GM19351 (cell line): ENCODE results near the gene GDF2.

Source experiments
- ATAC-seq: cut with Tn5 transposase; IDR thresholded peaks from one replicate; pipeline ENCODE4 v1.9.1; 2021; ENCODE audit warnings: mild to moderate bottlenecking, moderate library complexity; ENCODE audit not compliant: unreplicated experiment

GDF2 gene

DNA sequence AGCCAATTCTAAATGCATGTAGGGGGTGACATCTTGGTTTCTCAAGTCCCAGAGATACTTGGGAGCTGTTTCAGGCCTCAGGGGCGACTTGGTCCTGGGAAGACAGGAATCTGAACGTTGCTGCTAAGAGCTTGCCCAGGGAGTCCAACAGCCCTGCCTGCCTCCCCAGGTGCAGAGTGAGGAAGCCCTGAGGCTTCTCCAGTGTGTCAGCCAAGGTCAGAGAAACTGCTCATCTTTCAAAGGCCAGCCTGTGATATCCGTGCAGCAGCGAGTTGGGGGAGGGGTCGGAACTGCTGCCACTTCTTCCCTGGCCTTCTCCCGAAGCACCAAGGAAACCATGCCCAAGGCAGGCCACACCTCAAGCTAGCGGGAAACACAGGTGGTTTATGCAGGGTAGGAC lies 9.7 kb downstream of the GDF2 start:
- ATAC-seq: no peak

DNA sequence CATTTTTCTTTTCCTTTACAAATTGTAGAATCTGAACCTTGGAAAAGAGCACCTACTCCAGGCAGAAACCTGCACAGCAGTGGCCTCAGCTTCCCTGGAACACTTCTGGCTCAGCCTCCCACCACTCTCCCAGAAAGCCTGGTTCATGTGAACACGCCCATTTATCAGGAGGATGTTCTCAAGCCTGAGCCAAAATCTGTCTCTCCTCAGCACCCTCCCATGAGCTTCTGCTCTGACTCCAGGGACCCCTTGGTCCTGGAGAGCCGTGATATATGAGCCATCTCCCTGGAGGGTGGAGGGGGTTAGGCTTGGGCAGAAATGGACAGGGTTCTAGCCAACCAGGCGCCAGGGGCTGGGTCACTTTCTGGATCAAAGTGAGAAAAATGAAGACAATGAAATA lies 10.1 kb downstream of the GDF2 start:
- ATAC-seq: no peak

DNA sequence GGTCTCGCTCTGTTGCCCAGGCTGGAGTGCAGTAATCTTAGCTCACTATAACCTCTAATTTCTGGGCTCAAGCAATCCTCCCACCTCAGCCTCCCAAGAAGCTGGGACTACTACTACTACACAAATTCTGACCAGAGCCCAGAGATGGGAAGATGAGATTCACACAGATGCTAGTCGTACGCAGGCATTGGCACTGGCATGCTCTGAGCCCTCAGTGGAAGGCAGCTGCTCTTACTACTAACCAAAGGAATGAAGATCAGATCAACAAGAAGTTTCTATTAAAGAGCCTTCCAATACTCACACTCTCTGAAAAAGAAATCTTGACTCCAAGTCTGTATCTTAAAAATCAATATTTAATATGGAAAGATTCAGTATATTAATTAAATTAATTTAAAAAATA lies 10.7 kb downstream of the GDF2 start:
- no peak for ATAC-seq

GRCh38 chr10:47333532-47333931 lies 11.3 kb downstream of the GDF2 start:
- ATAC-seq: no peak

DNA sequence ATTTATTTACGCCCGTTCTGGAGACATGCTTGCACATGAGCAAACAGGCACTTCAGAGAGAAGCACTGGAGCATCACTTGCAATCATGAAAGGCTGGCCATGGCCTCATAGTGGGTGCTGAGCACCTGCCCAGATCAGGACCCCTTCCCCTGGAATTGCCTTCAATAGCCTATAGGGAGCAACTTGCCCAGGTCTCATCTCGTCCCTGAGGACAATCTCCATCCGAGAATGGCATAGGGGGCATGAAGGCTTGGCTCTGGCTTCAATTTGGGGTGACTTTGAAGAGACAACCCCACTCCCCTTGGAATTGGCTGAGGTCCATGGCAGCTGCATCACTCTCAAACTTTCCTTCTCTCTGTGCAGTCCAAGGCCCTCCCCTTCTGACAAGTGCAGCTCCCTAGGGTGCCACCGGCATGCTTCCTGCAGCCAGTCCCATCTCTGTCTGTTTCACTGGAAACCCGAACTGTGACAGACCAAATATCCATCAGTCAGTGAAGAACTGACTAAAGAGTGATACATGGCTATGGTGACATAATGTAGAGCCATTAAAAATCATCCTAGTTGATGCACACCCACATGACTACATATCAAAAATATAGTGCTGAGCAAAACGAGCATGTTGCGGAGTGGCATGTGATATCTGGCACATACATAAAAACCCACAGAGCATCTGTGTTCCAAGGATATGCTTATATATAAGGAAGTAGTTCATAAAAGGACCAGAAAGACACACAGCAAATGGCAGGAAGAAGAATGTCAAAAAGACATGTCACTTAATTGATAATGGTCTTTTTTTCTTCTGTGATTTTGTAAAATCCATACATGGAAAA lies 12.4 kb downstream of the GDF2 start:
- ATAC-seq: no peak

DNA sequence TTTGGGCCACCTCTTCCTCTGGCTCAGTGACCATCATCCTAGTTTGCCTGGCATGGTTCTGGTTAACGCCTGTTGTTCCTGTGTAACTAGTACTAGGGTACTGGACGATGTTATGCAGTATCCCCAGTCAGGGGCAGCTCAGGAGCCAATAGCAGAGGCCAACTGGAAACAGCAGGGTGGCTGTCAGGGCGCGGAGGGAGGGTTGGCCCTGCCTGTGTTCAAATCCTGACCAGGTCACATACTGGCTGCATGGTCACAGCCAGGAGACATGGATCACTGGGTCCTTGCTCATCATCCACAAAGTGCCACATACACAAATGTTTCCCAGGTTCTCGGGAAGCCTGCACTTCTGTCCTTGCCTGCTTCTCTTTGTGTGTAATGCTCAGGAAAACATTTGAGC lies 13.7 kb downstream of the GDF2 start:
- no peak for ATAC-seq

DNA sequence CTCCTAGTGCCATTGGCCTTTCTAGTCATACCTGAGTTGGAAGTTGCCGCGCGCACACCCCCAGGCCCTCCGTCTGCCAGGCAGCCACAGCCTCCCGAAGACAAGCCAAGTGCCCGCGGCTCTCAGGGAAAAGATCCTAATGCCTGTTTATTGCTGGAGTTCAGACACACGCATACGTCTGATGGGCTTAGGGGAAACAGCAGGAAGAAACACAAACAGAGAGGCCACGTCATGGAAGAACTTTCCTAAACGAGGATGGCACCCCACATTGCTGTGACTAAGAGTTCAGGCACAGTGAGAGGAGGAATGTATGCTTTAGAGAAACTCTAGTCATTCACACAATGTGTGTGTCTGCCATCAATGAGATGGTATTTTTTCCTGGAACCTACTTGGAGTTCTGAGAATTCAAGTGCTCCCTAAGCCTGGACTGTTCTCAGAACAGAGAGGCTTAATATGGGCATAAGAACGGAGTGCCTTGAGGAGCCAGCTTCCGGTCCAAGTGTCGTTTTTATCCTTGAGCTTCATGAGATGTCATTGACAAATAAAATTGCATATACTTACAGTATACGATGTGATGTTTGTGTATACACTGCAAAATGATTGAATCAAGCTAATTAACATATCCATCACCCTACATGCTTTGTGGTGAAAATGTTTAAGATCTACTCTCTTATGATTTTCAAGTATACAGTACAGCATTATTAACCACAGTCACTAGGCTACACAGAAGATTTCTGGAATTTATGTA lies 14.3 kb downstream of the GDF2 start:
- ATAC-seq: no peak

- no peak for ATAC-seq
These were observed 15.1 kb downstream of the GDF2 start for GRCh38 chr10:47337310-47337709.

DNA sequence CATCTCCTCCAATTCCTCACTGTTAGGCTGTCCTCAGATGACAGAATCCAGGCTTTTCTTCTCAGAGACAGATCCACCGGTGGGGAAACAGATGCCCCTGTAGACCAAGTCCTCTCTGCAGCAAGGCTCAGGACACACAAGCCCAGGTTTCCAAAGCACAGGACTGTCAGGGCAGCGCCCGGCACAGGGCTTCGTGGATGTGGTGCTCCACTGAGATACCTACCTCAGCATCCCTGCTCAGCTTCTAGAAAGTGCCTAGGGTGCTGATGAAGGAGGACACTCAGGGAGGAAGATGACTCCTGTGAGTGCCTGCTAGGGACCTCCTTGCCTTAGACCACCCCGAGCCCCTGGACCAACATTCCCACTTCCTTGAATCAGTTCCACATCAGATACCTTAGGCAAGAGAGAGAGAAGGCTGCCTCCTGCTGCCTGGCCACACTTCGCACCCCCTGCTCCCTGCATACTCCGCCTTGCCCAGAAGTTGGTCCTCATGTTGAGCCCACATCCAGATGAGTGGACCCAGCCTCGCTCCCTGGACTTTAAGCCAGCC lies 17.0 kb downstream of the GDF2 start:
- ATAC-seq: no peak

GRCh38 chr10:47339759-47340607 lies 17.7 kb downstream of the GDF2 start:
- ATAC-seq: no peak

- no peak for ATAC-seq
These were observed 18.4 kb downstream of the GDF2 start for GRCh38 chr10:47340608-47341170.

- no peak for ATAC-seq
These were observed 23.0 kb downstream of the GDF2 start for GRCh38 chr10:47344996-47345870.

GRCh38 chr10:47346581-47347302 lies 24.5 kb downstream of the GDF2 start:
- ATAC-seq: no peak

- ATAC-seq: no peak
These were observed 25.0 kb downstream of the GDF2 start for GRCh38 chr10:47347303-47347675.

- ATAC-seq: no peak
These were observed 25.9 kb downstream of the GDF2 start, which contains the start of gene RBP3 for GRCh38 chr10:47348138-47348651. Gene RBP3 (plus strand): TSS chr10:47348363. CDS start chr10:47348485, 122 bp downstream.

DNA sequence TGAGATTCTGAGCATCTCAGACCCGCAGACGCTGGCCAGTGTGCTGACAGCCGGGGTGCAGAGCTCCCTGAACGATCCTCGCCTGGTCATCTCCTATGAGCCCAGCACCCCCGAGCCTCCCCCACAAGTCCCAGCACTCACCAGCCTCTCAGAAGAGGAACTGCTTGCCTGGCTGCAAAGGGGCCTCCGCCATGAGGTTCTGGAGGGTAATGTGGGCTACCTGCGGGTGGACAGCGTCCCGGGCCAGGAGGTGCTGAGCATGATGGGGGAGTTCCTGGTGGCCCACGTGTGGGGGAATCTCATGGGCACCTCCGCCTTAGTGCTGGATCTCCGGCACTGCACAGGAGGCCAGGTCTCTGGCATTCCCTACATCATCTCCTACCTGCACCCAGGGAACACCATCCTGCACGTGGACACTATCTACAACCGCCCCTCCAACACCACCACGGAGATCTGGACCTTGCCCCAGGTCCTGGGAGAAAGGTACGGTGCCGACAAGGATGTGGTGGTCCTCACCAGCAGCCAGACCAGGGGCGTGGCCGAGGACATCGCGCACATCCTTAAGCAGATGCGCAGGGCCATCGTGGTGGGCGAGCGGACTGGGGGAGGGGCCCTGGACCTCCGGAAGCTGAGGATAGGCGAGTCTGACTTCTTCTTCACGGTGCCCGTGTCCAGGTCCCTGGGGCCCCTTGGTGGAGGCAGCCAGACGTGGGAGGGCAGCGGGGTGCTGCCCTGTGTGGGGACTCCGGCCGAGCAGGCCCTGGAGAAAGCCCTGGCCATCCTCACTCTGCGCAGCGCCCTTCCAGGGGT lies 26.6 kb downstream of the GDF2 start:
- ATAC-seq: no peak

- no peak for ATAC-seq
These were observed 27.3 kb downstream of the GDF2 start for GRCh38 chr10:47349516-47349915.

DNA sequence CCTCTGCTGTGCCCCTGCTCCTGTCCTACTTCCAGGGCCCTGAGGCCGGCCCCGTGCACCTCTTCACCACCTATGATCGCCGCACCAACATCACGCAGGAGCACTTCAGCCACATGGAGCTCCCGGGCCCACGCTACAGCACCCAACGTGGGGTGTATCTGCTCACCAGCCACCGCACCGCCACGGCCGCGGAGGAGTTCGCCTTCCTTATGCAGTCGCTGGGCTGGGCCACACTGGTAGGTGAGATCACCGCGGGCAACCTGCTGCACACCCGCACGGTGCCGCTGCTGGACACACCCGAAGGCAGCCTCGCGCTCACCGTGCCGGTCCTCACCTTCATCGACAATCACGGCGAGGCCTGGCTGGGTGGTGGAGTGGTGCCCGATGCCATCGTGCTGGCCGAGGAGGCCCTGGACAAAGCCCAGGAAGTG lies 27.7 kb downstream of the GDF2 start:
- no peak for ATAC-seq
